ENCODE results near the gene ERP27.

GRCh38 chr12:14883686-14884085 is 54.7 kb downstream of the ERP27 start:
- no peak for TF ChIP-seq CTCF (IDR thresholded peaks at IDR 0.05)
- no peak for TF ChIP-seq POLR2A (IDR thresholded peaks at IDR 0.05)
